Mesenchymal stem cell (in vitro differentiated cells and primary cell): ENCODE data around the gene SLC1A3.

ENCODE experiments used
- DNase-seq: peaks from one replicate; pipeline ENCODE4 v3.0.0-alpha.2; 2013
- H2AFZ ChIP-seq: one replicate; pipeline ENCODE4 v1.6.1; 2013; ENCODE audit warnings: low read depth, mild to moderate bottlenecking, control low read depth, inconsistent platforms, low read length, moderate library complexity
- H2AK5ac ChIP-seq: 2 replicates; pipeline ENCODE4 v1.6.1; 2013; ENCODE audit warnings: low read length, moderate library complexity, mild to moderate bottlenecking, inconsistent platforms; ENCODE audit not compliant: severe bottlenecking
- H2BK120ac ChIP-seq: one replicate; pipeline ENCODE4 v1.6.1; 2013; ENCODE audit warnings: low read depth, mild to moderate bottlenecking, inconsistent platforms, low read length, moderate library complexity
- H2BK12ac ChIP-seq, 2 experiments: one replicate each; pipeline ENCODE4 v1.6.1; 2013; ENCODE audit warnings: inconsistent platforms in 2 of 2, low read length in 2 of 2, mild to moderate bottlenecking in 2 of 2, moderate library complexity in 2 of 2, control low read depth in 1 of 2
- H2BK15ac ChIP-seq: one replicate; pipeline ENCODE4 v1.6.1; 2013; ENCODE audit warnings: mild to moderate bottlenecking, low read depth, inconsistent platforms; ENCODE audit not compliant: poor library complexity, severe bottlenecking
- H2BK5ac ChIP-seq: 2 replicates; pipeline ENCODE4 v1.6.1; 2013; ENCODE audit warnings: low read depth, mild to moderate bottlenecking, low read length, control low read depth, inconsistent platforms; ENCODE audit not compliant: poor library complexity, severe bottlenecking
- H3K14ac ChIP-seq, 2 experiments: one replicate each; pipeline ENCODE4 v1.6.1; 2013; ENCODE audit warnings: inconsistent platforms in 2 of 2, low read length in 2 of 2, control low read depth in 1 of 2, mild to moderate bottlenecking in 1 of 2, moderate library complexity in 1 of 2
- H3K18ac ChIP-seq, 2 experiments: one replicate each; pipeline ENCODE4 v1.6.1; 2013; ENCODE audit warnings: inconsistent platforms in 2 of 2, low read length in 2 of 2, control low read depth in 1 of 2, low read depth in 1 of 2, mild to moderate bottlenecking in 1 of 2
- H3K23ac ChIP-seq, 2 experiments: one replicate each; pipeline ENCODE4 v1.6.1; 2013; ENCODE audit warnings: inconsistent platforms in 2 of 2, low read length in 2 of 2, mild to moderate bottlenecking in 2 of 2, moderate library complexity in 2 of 2, control low read depth in 1 of 2
- H3K27ac ChIP-seq: 2 replicates; pipeline ENCODE4 v1.5.1; 2013; ENCODE audit warnings: mild to moderate bottlenecking, moderate library complexity, low read length, control low read depth, inconsistent platforms; ENCODE audit not compliant: poor library complexity, severe bottlenecking
- H3K27me3 ChIP-seq, 2 experiments: 2 replicates each; pipeline versions ENCODE4 v1.6.1 to v1.7.0; 2013; ENCODE audit warnings: low read length in 2 of 2, mild to moderate bottlenecking in 2 of 2, moderate library complexity in 2 of 2, control low read depth in 1 of 2, inconsistent platforms in 1 of 2; ENCODE audit not compliant: control insufficient read depth in 1 of 2, insufficient read depth in 1 of 2
- H3K36me3 ChIP-seq, 2 experiments: 2 replicates each; pipeline versions ENCODE4 v1.6.1 to v1.7.0; 2013; ENCODE audit warnings: low read length in 2 of 2, control low read depth in 1 of 2, inconsistent platforms in 1 of 2, low read depth in 1 of 2, mild to moderate bottlenecking in 1 of 2; ENCODE audit not compliant: insufficient read depth in 2 of 2, control insufficient read depth in 1 of 2
- H3K4ac ChIP-seq, 2 experiments: one replicate each; pipeline ENCODE4 v1.6.1; 2013; ENCODE audit warnings: inconsistent platforms in 2 of 2, low read length in 2 of 2, mild to moderate bottlenecking in 2 of 2, moderate library complexity in 2 of 2, control low read depth in 1 of 2, low read depth in 1 of 2
- H3K4me1 ChIP-seq: 2 replicates; pipeline ENCODE4 v1.6.1; 2013; ENCODE audit warnings: low read depth, low read length, control low read depth; ENCODE audit not compliant: control insufficient read depth, insufficient read depth
- H3K4me2 ChIP-seq: 2 replicates; pipeline ENCODE4 v1.6.1; 2013; ENCODE audit warnings: low read length, mild to moderate bottlenecking, inconsistent platforms; ENCODE audit not compliant: poor library complexity, severe bottlenecking
- H3K4me3 ChIP-seq, 2 experiments: 2 replicates each; pipeline versions ENCODE4 v1.5.1 to v1.7.0; 2013; ENCODE audit warnings: low read length in 2 of 2, mild to moderate bottlenecking in 2 of 2, control low read depth in 1 of 2, low read depth in 1 of 2; ENCODE audit not compliant: insufficient read depth in 1 of 2
- H3K79me1 ChIP-seq: replicated peaks from 2 replicates; pipeline ENCODE4 v1.6.1; 2013; ENCODE audit warnings: mild to moderate bottlenecking, control low read depth, low read length, inconsistent platforms; ENCODE audit not compliant: poor library complexity, severe bottlenecking
- H3K9ac ChIP-seq: 2 replicates; pipeline ENCODE4 v1.7.0; 2013; ENCODE audit warnings: mild to moderate bottlenecking, low read length, moderate library complexity
- H3K9me3 ChIP-seq: 2 replicates; pipeline ENCODE4 v1.7.0; 2013; ENCODE audit warnings: mild to moderate bottlenecking, low read length; ENCODE audit not compliant: control insufficient read depth
- H4K8ac ChIP-seq: one replicate; pipeline ENCODE4 v1.6.1; 2013; ENCODE audit warnings: inconsistent platforms, mild to moderate bottlenecking, low read length, moderate library complexity
- H4K91ac ChIP-seq: one replicate; pipeline ENCODE4 v1.6.1; 2013; ENCODE audit warnings: mild to moderate bottlenecking, low read length, inconsistent platforms
- WGBS: methylation state at CpG from one replicate; pipeline ENCODE4 v1.1.7; 2013; ENCODE audit warnings: mixed read lengths; 5-methylcytosine and 5-hydroxymethylcytosine counted together

Gene SLC1A3

DNA sequence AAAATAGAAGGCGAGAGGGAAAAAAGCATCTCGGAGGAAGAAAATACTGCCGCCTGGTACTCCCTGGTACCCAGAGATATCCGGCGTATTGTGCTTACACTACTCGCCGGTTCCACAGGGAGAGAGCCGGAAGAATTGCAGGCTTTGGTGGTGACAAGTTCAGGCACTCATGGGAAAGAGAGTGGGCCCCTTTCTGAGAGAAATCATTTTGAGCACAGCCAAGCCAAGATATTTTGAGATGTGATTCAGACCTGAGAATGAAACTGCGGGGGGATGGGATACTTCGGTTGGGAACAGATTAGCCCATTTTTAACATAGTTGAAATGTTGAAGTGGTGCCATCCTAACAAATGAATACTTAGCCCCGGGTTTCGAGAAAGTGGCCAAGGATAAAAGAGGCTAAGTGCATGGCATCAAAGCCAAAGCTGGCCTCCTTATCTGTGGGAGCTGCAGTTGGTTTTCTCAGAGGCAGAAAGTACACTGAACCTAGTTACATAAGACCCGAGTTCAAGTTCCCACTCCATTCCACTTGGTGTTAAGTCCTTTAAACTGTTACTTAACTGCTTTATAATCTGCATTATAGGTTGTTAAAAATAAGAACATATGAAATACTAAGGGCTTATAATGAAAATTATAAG, 62.7 kb downstream of the SLC1A3 start:
- H4K91ac ChIP-seq: no peak overlapping the region
- H3K36me3 ChIP-seq: peaks cover 0 to 56% of the 10 kb centered on the region in 2 experiments
- no peak overlapping the region for H2BK120ac ChIP-seq
- no peaks in the 10 kb centered on the region for H3K79me1 ChIP-seq
- no peak overlapping the region for H3K23ac ChIP-seq
- DNase-seq: no peak
- H3K9me3 ChIP-seq: no peaks in the 10 kb centered on the region
- H3K4me3 ChIP-seq: no peak overlapping the region
- no peaks in the 10 kb centered on the region for H3K27me3 ChIP-seq
- H3K27ac ChIP-seq: no peak overlapping the region
- H4K8ac ChIP-seq: no peak overlapping the region
- 95% methylated on average over 12 of the region's 13 CpGs for WGBS
- no peak overlapping the region for H3K4ac ChIP-seq
- H2BK12ac ChIP-seq: no peak overlapping the region
- H3K4me2 ChIP-seq: no peak overlapping the region
- H2AFZ ChIP-seq: no peak overlapping the region
- no peak overlapping the region for H3K18ac ChIP-seq
- no peaks in the 10 kb centered on the region for H3K4me1 ChIP-seq
- H2BK15ac ChIP-seq: no peak overlapping the region
- no peak overlapping the region for H3K9ac ChIP-seq
- H2BK5ac ChIP-seq: no peak overlapping the region
- no peak overlapping the region for H3K14ac ChIP-seq
- no peak overlapping the region for H2AK5ac ChIP-seq

DNA sequence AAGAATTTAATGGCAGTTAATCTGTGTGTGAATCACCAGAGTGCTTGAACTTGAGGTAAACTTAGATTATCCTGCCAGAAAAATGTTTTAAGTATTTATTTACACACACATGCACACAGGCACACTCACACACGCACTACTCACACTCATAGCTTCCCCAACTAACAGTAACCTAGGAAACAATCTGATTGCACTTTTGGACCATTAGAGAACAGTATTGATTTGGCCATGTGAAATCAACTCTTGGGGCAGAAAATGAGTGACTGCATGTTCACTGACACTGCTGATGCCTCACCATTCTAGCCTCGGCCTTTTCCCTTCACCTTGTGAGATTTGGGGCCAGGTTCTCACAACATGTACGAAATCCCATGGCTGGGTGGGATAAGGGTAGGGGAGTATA, 64.1 kb downstream of the SLC1A3 start:
- 97% methylated on average over 3 of the region's 3 CpGs for WGBS

DNA sequence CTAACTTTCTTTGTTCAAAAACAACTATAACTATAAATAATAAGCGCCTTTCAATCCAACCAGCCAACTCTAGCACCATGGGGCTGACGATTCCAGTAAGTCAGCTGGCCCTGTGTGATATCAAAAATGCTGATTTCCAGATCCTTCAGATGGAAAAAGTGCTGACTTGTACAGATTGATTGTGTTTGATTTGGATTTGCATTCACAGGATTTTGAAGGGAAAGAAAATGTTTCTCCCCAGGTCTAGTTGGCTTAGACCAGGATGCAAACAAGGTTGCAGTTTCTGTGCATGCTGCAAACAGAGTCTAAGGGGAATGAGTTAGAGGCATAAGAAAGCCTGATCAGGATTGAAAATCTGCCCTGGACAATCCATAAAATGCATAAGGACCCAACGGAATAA, 68.9 kb downstream of the SLC1A3 start:
- H3K4me1 ChIP-seq: no peaks in the 10 kb centered on the region
- H4K8ac ChIP-seq: no peak overlapping the region
- H3K4me3 ChIP-seq: no peak overlapping the region
- 87% methylated on average over 2 of the region's 3 CpGs for WGBS
- H2BK120ac ChIP-seq: no peak overlapping the region
- H3K4ac ChIP-seq: no peak overlapping the region
- H3K79me1 ChIP-seq: no peaks in the 10 kb centered on the region
- H4K91ac ChIP-seq: no peak overlapping the region
- H3K9me3 ChIP-seq: no peaks in the 10 kb centered on the region
- peaks cover 0 to 98% of the 10 kb centered on the region in 2 experiments for H3K36me3 ChIP-seq
- H2AFZ ChIP-seq: no peak overlapping the region
- H2BK12ac ChIP-seq: no peak overlapping the region
- no peak overlapping the region for H2BK15ac ChIP-seq
- H2BK5ac ChIP-seq: no peak overlapping the region
- no peak overlapping the region for H3K18ac ChIP-seq
- H3K14ac ChIP-seq: no peak overlapping the region
- H3K4me2 ChIP-seq: no peak overlapping the region
- no peaks in the 10 kb centered on the region for H3K27me3 ChIP-seq
- no peak for DNase-seq
- H3K23ac ChIP-seq: no peak overlapping the region
- H2AK5ac ChIP-seq: no peak overlapping the region
- no peak overlapping the region for H3K27ac ChIP-seq
- H3K9ac ChIP-seq: no peak overlapping the region

More for the DNA sequence above, 64.1 kb downstream of the SLC1A3 start:
- no peak overlapping the region for H2AFZ ChIP-seq
- no peak overlapping the region for H2AK5ac ChIP-seq
- no peak overlapping the region for H3K4me3 ChIP-seq
- H3K18ac ChIP-seq: no peak overlapping the region
- no peak overlapping the region for H2BK120ac ChIP-seq
- H4K91ac ChIP-seq: no peak overlapping the region
- no peak overlapping the region for H3K23ac ChIP-seq
- H4K8ac ChIP-seq: no peak overlapping the region
- H3K79me1 ChIP-seq: no peaks in the 10 kb centered on the region
- no peak overlapping the region for H2BK15ac ChIP-seq
- no peaks in the 10 kb centered on the region for H3K4me1 ChIP-seq
- no peak overlapping the region for H2BK12ac ChIP-seq
- H2BK5ac ChIP-seq: no peak overlapping the region
- no peaks in the 10 kb centered on the region for H3K9me3 ChIP-seq
- no peak overlapping the region for H3K14ac ChIP-seq
- H3K36me3 ChIP-seq: peaks cover 0 to 70% of the 10 kb centered on the region in 2 experiments
- no peaks in the 10 kb centered on the region for H3K27me3 ChIP-seq
- H3K27ac ChIP-seq: no peak overlapping the region
- H3K4ac ChIP-seq: no peak overlapping the region
- no peak overlapping the region for H3K4me2 ChIP-seq
- no peak overlapping the region for H3K9ac ChIP-seq
- no peak for DNase-seq

DNA sequence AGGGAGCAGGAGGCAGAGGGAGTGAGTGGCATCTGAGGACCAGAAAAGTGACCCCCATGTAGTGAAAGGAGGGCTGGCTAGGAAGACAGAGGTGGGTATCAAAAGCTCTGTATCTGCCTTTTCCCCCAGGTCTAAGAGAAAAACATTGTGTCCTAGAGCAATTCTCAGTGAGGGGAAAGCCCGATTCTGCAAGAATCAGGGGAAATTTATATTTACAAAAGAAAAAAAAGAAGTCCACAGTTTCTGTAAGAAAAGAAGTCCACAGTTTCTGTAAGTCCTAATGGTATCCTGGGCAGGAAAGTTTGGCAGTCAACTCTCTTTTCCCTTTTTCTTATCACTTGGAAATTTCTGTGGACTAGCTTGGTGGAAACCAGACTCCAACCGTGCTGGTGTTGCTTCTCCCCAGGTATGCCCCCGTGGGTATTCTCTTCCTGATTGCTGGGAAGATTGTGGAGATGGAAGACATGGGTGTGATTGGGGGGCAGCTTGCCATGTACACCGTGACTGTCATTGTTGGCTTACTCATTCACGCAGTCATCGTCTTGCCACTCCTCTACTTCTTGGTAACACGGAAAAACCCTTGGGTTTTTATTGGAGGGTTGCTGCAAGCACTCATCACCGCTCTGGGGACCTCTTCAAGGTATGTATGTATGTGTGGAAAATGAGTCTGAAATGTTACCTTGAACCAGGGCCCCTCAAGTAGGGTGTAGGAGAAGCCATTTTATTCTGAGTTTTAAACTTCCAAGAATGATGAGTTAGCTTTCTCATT, 73.0 kb downstream of the SLC1A3 start:
- Histone ChIP-seq H3K23ac (no peak overlapping the region), H4K8ac (no peak overlapping the region), H3K4me2 (no peak overlapping the region), H2BK12ac (no peak overlapping the region), H2AK5ac (no peak overlapping the region), H3K27me3 (no peaks in the 10 kb centered on the region), H2BK120ac (no peak overlapping the region), H3K27ac (no peak overlapping the region), H3K9me3 (no peaks in the 10 kb centered on the region), H3K14ac (no peak overlapping the region), H3K79me1 (no peaks in the 10 kb centered on the region), H2BK5ac (no peak overlapping the region), H3K4me3 (no peak overlapping the region), H3K36me3 (peaks cover 5 to 94% of the 10 kb centered on the region in 2 experiments), H2AFZ (no peak overlapping the region), H3K9ac (no peak overlapping the region), H2BK15ac (no peak overlapping the region), H3K4ac (no peak overlapping the region), H4K91ac (no peak overlapping the region), H3K18ac (no peak overlapping the region), H3K4me1 (no peaks in the 10 kb centered on the region)
- WGBS: 89% methylated on average over 7 of the region's 8 CpGs
- DNase-seq: no peak
